ENCODE data around the gene MITD1. TPM values are rescaled to one million over a fixed set of nuclear protein-coding genes. Genes with fewer than 3 reads are reported as not detected.

Gene MITD1
- total RNA-seq, 1 experiment from 2014 or later = 22.3 TPM

- Histone ChIP-seq H3K9me3 (ENCODE audit: low read depth, low read length, poor library complexity, severe bottlenecking) (no peaks in the 10 kb centered on the region), H3K27me3 (replicated peaks; ENCODE audit: insufficient read depth, low read depth, low read length, poor library complexity) (no peaks in the 10 kb centered on the region), H3K27ac (ENCODE audit: low read depth, low read length, poor library complexity, severe bottlenecking) (no peak overlapping the region), H3K4me1 (ENCODE audit: insufficient read depth, low read length, poor library complexity, severe bottlenecking) (no peaks in the 10 kb centered on the region), H3K4me3 (ENCODE audit: low read depth, low read length, poor library complexity, severe bottlenecking) (no peak overlapping the region), H3K36me3 (ENCODE audit: insufficient read depth, low read length, poor library complexity, severe bottlenecking) (no peaks in the 10 kb centered on the region)
- TF ChIP-seq EZH2 (IDR thresholded peaks at IDR 0.05; ENCODE audit: borderline replicate concordance, low read depth, low read length, poor library complexity, severe bottlenecking) (no peak), CTCF (conservative IDR thresholded peaks at IDR 0.05; ENCODE audit: low read depth, low read length) (no peak)
- no TSS peak for BruUV-seq (replicated peaks)
- CTCF ChIA-PET = no interaction called here
- POLR2A ChIA-PET (ENCODE audit: low non-redundant PET) = no interaction called here
- no peak for DNase-seq (ENCODE audit: low spot score)
- intact Hi-C loops (cut with micrococcal nuclease; ENCODE audit: unreplicated experiment) = no loop called here
These were observed 24.0 kb downstream of the MITD1 start for GRCh38 chr2:99156891-99157290.

- TF ChIP-seq EZH2 (IDR thresholded peaks at IDR 0.05; ENCODE audit: borderline replicate concordance, low read depth, low read length, poor library complexity, severe bottlenecking) = no peak
- TF ChIP-seq CTCF (conservative IDR thresholded peaks at IDR 0.05; ENCODE audit: low read depth, low read length) = 0 out of 2 replicates have a peak, but pooled peaks have one; percentile 19
- ChIA-PET CTCF (no interaction called here), POLR2A (ENCODE audit: low non-redundant PET) (no interaction called here)
- intact Hi-C loops (cut with micrococcal nuclease; ENCODE audit: unreplicated experiment) = loop anchor here (2.0 kb wide), 1 partner anchor 26 kb away; the partner anchor contains the start of genes MITD1 and MRPL30
- H3K4me3 ChIP-seq (ENCODE audit: low read depth, low read length, poor library complexity, severe bottlenecking) = peak within 1 kb of the TSS; percentile 60
- peak; percentile 95 for DNase-seq (ENCODE audit: low spot score)
- no peaks in the 10 kb centered on the region for H3K27me3 ChIP-seq (replicated peaks; ENCODE audit: insufficient read depth, low read depth, low read length, poor library complexity)
- no peaks in the 10 kb centered on the region for H3K9me3 ChIP-seq (ENCODE audit: low read depth, low read length, poor library complexity, severe bottlenecking)
- TSS peak; percentile 64 for BruUV-seq (replicated peaks)
- H3K36me3 ChIP-seq (ENCODE audit: insufficient read depth, low read length, poor library complexity, severe bottlenecking) = no peaks in the 10 kb centered on the region
- H3K27ac ChIP-seq (ENCODE audit: low read depth, low read length, poor library complexity, severe bottlenecking) = peak within 1 kb of the TSS; percentile 62
- H3K4me1 ChIP-seq (ENCODE audit: insufficient read depth, low read length, poor library complexity, severe bottlenecking) = no peaks in the 10 kb centered on the region
These were observed 26.0 kb downstream of the MITD1 start, which contains the start of the genes LIPT1 and TSGA10 for GRCh38 chr2:99154643-99155536. Gene LIPT1, plus strand, starts transcription at chr2:99154967. Its CDS starts 6,991 bp downstream, at chr2:99161958. Gene TSGA10, minus strand, starts transcription at chr2:99154942. Its CDS starts 45,503 bp downstream, at chr2:99109439.

GRCh38 chr2:99153921-99154604, 26.8 kb downstream of the MITD1 start:
- ChIA-PET POLR2A (ENCODE audit: low non-redundant PET) (interaction anchor here (0.6 kb wide), 1 partner anchor 1795 kb away, joined by 6 read pairs; no protein-coding TSS in a partner anchor), CTCF (no interaction called here)
- Histone ChIP-seq H3K4me1 (ENCODE audit: insufficient read depth, low read length, poor library complexity, severe bottlenecking) (no peaks in the 10 kb centered on the region), H3K36me3 (ENCODE audit: insufficient read depth, low read length, poor library complexity, severe bottlenecking) (no peaks in the 10 kb centered on the region), H3K27me3 (replicated peaks; ENCODE audit: insufficient read depth, low read depth, low read length, poor library complexity) (no peaks in the 10 kb centered on the region), H3K27ac (ENCODE audit: low read depth, low read length, poor library complexity, severe bottlenecking) (peak overlapping the region; percentile 62), H3K9me3 (ENCODE audit: low read depth, low read length, poor library complexity, severe bottlenecking) (no peaks in the 10 kb centered on the region), H3K4me3 (ENCODE audit: low read depth, low read length, poor library complexity, severe bottlenecking) (peak overlapping the region; percentile 60)
- TF ChIP-seq CTCF (conservative IDR thresholded peaks at IDR 0.05; ENCODE audit: low read depth, low read length) (no peak), EZH2 (IDR thresholded peaks at IDR 0.05; ENCODE audit: borderline replicate concordance, low read depth, low read length, poor library complexity, severe bottlenecking) (no peak)
- BruUV-seq (replicated peaks) = TSS peak; percentile 61
- intact Hi-C loops (cut with micrococcal nuclease; ENCODE audit: unreplicated experiment) = loop anchor here (2.0 kb wide), 1 partner anchor 27 kb away; the partner anchor contains the start of genes MITD1 and MRPL30
- DNase-seq (ENCODE audit: low spot score) = no peak
